ENCODE results near the gene ADAMTS9. TPM values are rescaled to one million over a fixed set of nuclear protein-coding genes. Genes with fewer than 3 reads are reported as not detected.
"Not testable (repeated sequence)": the region's sequence is repeated elsewhere in the genome, so short reads cannot be mapped to it uniquely, and the experiment has no call there.

The ADAMTS9 gene
- total and polyA plus RNA-seq, 2 donors (not counting 3 experiments of a cell fraction or from before 2014, with no cell fraction given): 6.5 to 23.9 TPM

DNA sequence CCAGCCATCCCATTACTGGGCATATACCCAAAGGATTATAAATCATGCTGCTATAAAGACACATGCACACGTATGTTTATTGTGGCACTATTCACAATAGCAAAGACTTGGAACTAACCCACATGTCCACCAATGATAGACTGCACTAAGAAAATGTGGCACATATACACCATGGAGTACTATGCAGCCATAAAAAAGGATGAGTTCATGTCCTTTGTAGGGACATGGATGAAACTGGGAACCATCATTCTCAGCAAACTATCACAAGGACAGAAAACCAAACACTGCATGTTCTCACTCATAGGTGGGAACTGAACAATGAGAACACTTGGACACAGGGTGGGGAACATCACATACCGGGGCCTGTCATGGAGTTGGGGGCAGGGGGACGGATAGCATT lies 142.6 kb downstream of the ADAMTS9 start:
- BruUV-seq (replicated peaks); CTCF ChIA-PET; H3K9me1 ChIP-seq (replicated peaks; ENCODE audit: control insufficient read depth, extremely low read depth, insufficient read depth, low read length); H3K9ac ChIP-seq (replicated peaks; ENCODE audit: extremely low read depth, insufficient read depth, low read length); FAIRE-seq; intact Hi-C loops (cut with micrococcal nuclease); H3K4me2 ChIP-seq (ENCODE audit: insufficient read depth, low read length); H3K27me3 ChIP-seq (ENCODE audit: control insufficient read depth in 2 of 2, insufficient read depth in 2 of 2, low read length in 2 of 2); H3K4me3 ChIP-seq (replicated peaks in 1 of 3; ENCODE audit: insufficient read depth in 1 of 3, low read depth in 1 of 3, low read length in 3 of 3); H4K20me1 ChIP-seq (replicated peaks; ENCODE audit: control insufficient read depth, extremely low read depth, insufficient read depth, low read length); POLR2A ChIA-PET; DNase-seq (ENCODE audit: low read depth, low spot score); H3K4me1 ChIP-seq (ENCODE audit: control insufficient read depth, extremely low read depth, insufficient read depth, low read length); H3K79me2 ChIP-seq (ENCODE audit: control insufficient read depth, insufficient read depth, low read length); dilution Hi-C loops (cut with MboI; ENCODE audit: extremely low pct_ligation_motif_present, low sequenced_read_pairs); H3K27ac ChIP-seq (ENCODE audit: insufficient read depth, low read depth, low read length); H2AFZ ChIP-seq (ENCODE audit: low read depth, low read length); H3K9me3 ChIP-seq (replicated peaks; ENCODE audit: control insufficient read depth, insufficient read depth, low read length): not testable (repeated sequence)
- H3K36me3 ChIP-seq (ENCODE audit: control insufficient read depth in 2 of 2, extremely low read depth in 1 of 2, insufficient read depth in 2 of 2, low read length in 2 of 2): peaks cover 5 to 19% of the 10 kb centered on the region in 2 experiments

DNA sequence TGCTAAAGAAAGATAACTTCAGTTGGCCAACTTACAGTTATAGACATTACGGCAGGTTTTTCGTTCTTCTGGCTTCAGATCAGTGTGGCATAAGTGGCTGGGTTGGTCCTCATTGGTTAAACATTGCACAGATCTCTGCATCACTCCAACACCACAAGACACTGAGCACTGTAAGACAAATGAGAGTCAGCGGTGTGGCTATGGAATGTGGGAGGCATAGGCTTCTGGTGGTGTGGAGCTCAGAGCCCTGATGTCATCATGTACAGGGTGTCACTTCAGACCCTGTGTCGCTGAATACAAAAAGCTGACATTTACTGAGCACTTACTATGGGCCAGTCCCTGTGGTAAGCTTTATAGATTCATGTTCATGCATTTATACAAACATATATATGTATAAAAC lies 146.0 kb downstream of the ADAMTS9 start:
- Histone ChIP-seq H3K79me2 (ENCODE audit: control insufficient read depth, insufficient read depth, low read length) (no peaks in the 10 kb centered on the region), H3K9me3 (replicated peaks; ENCODE audit: control insufficient read depth, insufficient read depth, low read length) (no peaks in the 10 kb centered on the region), H3K9ac (replicated peaks; ENCODE audit: extremely low read depth, insufficient read depth, low read length) (no peak overlapping the region), H3K36me3 (ENCODE audit: control insufficient read depth in 2 of 2, extremely low read depth in 1 of 2, insufficient read depth in 2 of 2, low read length in 2 of 2) (peaks cover 7 to 13% of the 10 kb centered on the region in 2 experiments), H3K4me1 (ENCODE audit: control insufficient read depth, extremely low read depth, insufficient read depth, low read length) (peaks cover 2% of the 10 kb centered on the region), H3K4me3 (replicated peaks in 1 of 3; ENCODE audit: insufficient read depth in 1 of 3, low read depth in 1 of 3, low read length in 3 of 3) (no peak overlapping the region), H3K27me3 (ENCODE audit: control insufficient read depth in 2 of 2, insufficient read depth in 2 of 2, low read length in 2 of 2) (no peaks in the 10 kb centered on the region), H3K4me2 (ENCODE audit: insufficient read depth, low read length) (no peak overlapping the region), H2AFZ (ENCODE audit: low read depth, low read length) (no peak overlapping the region), H4K20me1 (replicated peaks; ENCODE audit: control insufficient read depth, extremely low read depth, insufficient read depth, low read length) (no peaks in the 10 kb centered on the region), H3K9me1 (replicated peaks; ENCODE audit: control insufficient read depth, extremely low read depth, insufficient read depth, low read length) (no peaks in the 10 kb centered on the region), H3K27ac (ENCODE audit: insufficient read depth, low read depth, low read length) (no peak overlapping the region)
- BruUV-seq (replicated peaks): no TSS peak
- TF ChIP-seq, protein P1, sequence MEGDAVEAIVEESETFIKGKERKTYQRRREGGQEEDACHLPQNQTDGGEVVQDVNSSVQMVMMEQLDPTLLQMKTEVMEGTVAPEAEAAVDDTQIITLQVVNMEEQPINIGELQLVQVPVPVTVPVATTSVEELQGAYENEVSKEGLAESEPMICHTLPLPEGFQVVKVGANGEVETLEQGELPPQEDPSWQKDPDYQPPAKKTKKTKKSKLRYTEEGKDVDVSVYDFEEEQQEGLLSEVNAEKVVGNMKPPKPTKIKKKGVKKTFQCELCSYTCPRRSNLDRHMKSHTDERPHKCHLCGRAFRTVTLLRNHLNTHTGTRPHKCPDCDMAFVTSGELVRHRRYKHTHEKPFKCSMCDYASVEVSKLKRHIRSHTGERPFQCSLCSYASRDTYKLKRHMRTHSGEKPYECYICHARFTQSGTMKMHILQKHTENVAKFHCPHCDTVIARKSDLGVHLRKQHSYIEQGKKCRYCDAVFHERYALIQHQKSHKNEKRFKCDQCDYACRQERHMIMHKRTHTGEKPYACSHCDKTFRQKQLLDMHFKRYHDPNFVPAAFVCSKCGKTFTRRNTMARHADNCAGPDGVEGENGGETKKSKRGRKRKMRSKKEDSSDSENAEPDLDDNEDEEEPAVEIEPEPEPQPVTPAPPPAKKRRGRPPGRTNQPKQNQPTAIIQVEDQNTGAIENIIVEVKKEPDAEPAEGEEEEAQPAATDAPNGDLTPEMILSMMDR (IDR thresholded peaks at IDR 0.05; ENCODE audit: extremely low read depth in 1 of 2, insufficient read depth in 1 of 2, low read depth in 1 of 2, low read length in 2 of 2): no peak
- TF ChIP-seq JUN (IDR thresholded peaks at IDR 0.05; ENCODE audit: borderline replicate concordance, insufficient read depth, insufficient read length, low read depth) (no peak), GATA2 (IDR thresholded peaks at IDR 0.05; ENCODE audit: insufficient read depth, insufficient read length, low read depth, low read length) (no peak), FOS (IDR thresholded peaks at IDR 0.05; ENCODE audit: borderline replicate concordance, insufficient read depth, low read length) (no peak), EZH2 (IDR thresholded peaks at IDR 0.05; ENCODE audit: borderline replicate concordance, low read depth, low read length, severe bottlenecking) (no peak), POLR2A (IDR thresholded peaks at IDR 0.05; ENCODE audit: low read depth, low read length) (no peak), MYC (IDR thresholded peaks at IDR 0.05; ENCODE audit: low read depth, low read length) (no peak), POLR2AphosphoS5 (IDR thresholded peaks at IDR 0.05; ENCODE audit: insufficient read depth, low read depth, low read length) (no peak)
- TF ChIP-seq, protein P2, sequence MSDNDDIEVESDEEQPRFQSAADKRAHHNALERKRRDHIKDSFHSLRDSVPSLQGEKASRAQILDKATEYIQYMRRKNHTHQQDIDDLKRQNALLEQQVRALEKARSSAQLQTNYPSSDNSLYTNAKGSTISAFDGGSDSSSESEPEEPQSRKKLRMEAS (IDR thresholded peaks at IDR 0.05; ENCODE audit: insufficient read depth, insufficient read length): no peak
- FAIRE-seq: peak; percentile 26
- dilution Hi-C loops (cut with MboI; ENCODE audit: extremely low pct_ligation_motif_present, low sequenced_read_pairs): no loop called here
- POLR2A ChIA-PET: no interaction called here
- no peak for DNase-seq (ENCODE audit: low read depth, low spot score)
- CTCF ChIA-PET: interaction anchor here (1.1 kb wide), 1 partner anchor 702 kb away, joined by 3 read pairs; no protein-coding TSS in a partner anchor
- intact Hi-C loops (cut with micrococcal nuclease): no loop called here
